PC-3 (cell line): ENCODE results near the gene PRKN. TPM values are rescaled to one million over a fixed set of nuclear protein-coding genes. Genes with fewer than 3 reads are reported as not detected.

Source experiments
- ATAC-seq: fragments of 200-7000 bp; cut with Tn5 transposase; 2 replicates; pipeline ENCODE4 v1.9.1; 2020; ENCODE audit warnings: mild to moderate bottlenecking, moderate library complexity
- BruUV-seq: library from RNA; stranded (reverse); fragments of 400-500 nt; replicated peaks from 2 replicates; lab custom pipeline; 2021; lab: Mats Ljungman, UMichigan
- CTCF ChIA-PET: fragments of 300-600 bp; sonication (Branson Sonifier 250); formaldehyde crosslinking; loops from one replicate; lab custom pipeline; 2022; ENCODE audit warnings: antibody characterized with exemption; lab: Charles Lee
- POLR2A ChIA-PET: fragments of 300-600 bp; sonication (Branson Sonifier 250); formaldehyde crosslinking; loops from one replicate; lab custom pipeline; 2022; ENCODE audit warnings: antibody characterized with exemption; ENCODE audit not compliant: unreplicated experiment; lab: Charles Lee
- DNase-seq: peaks from one replicate; pipeline ENCODE4 v3.0.0-alpha.2; 2015
- H2AFZ ChIP-seq: fragments of 300-600 bp; sonication (generic); 2 replicates; pipeline ENCODE4 v1.6.0; 2016; ENCODE audit warnings: antibody characterized with exemption, low read length
- H3F3A ChIP-seq: fragments of 300-600 bp; sonication (generic); one replicate; pipeline ENCODE4 v1.6.0; 2017; ENCODE audit warnings: antibody characterized with exemption, low read length, control low read depth, mild to moderate bottlenecking; ENCODE audit not compliant: unreplicated experiment
- H3K27ac ChIP-seq: fragments of 300-600 bp; sonication (generic); 2 replicates; pipeline ENCODE4 v1.5.1; 2016; ENCODE audit warnings: mild to moderate bottlenecking, low read length
- H3K27me3 ChIP-seq: fragments of 300-600 bp; sonication (generic); 2 replicates; pipeline ENCODE4 v1.6.1; 2016; ENCODE audit warnings: low read length, mixed read lengths
- H3K36me3 ChIP-seq: fragments of 300-600 bp; sonication (generic); 2 replicates; pipeline ENCODE4 v1.6.1; 2016; ENCODE audit warnings: low read depth, mixed run types, low read length, mixed read lengths
- H3K4me1 ChIP-seq: fragments of 300-600 bp; sonication (generic); 2 replicates; pipeline ENCODE4 v1.5.1; 2016; ENCODE audit warnings: low read length; ENCODE audit not compliant: insufficient read depth
- H3K4me2 ChIP-seq: fragments of 300-600 bp; sonication (generic); 2 replicates; pipeline ENCODE4 v1.6.0; 2016; ENCODE audit warnings: low read length
- H3K4me3 ChIP-seq: fragments of 300-600 bp; sonication (generic); 2 replicates; pipeline ENCODE4 v1.5.1; 2016; ENCODE audit warnings: mild to moderate bottlenecking, low read length, mixed read lengths
- H3K79me2 ChIP-seq: fragments of 300-600 bp; sonication (generic); 2 replicates; pipeline ENCODE4 v1.6.1; 2017; ENCODE audit warnings: low read length, mixed read lengths
- H3K9ac ChIP-seq: fragments of 300-600 bp; sonication (generic); 2 replicates; pipeline ENCODE4 v1.6.0; 2016; ENCODE audit warnings: mild to moderate bottlenecking, low read length
- H3K9me2 ChIP-seq: fragments of 300-600 bp; sonication (generic); replicated peaks from 2 replicates; pipeline ENCODE4 v1.6.1; 2016; ENCODE audit warnings: mixed run types, low read length, mixed read lengths
- H3K9me3 ChIP-seq: fragments of 300-600 bp; sonication (generic); 2 replicates; pipeline ENCODE4 v1.6.1; 2016; ENCODE audit warnings: low read length, mixed read lengths
- H4K20me1 ChIP-seq: fragments of 300-600 bp; sonication (generic); 2 replicates; pipeline ENCODE4 v1.6.1; 2016; ENCODE audit warnings: low read length, mixed read lengths
- EZH2 ChIP-seq: fragments of 300-600 bp; sonication (generic); IDR thresholded peaks from one replicate; pipeline ENCODE4 v1.6.1; 2017; ENCODE audit warnings: antibody characterized with exemption, mild to moderate bottlenecking, low read length; ENCODE audit not compliant: unreplicated experiment
- EZH2phosphoT487 ChIP-seq: fragments of 300-600 bp; sonication (generic); IDR thresholded peaks from 2 replicates; pipeline ENCODE4 v1.6.1; 2018; ENCODE audit warnings: mild to moderate bottlenecking, antibody characterized with exemption, low read length, borderline replicate concordance
- intact Hi-C: fragments of 100-400 bp; cut with micrococcal nuclease; formaldehyde crosslinking; loops from 2 replicates; pipeline ENCODE4 v1.9.0; 2023
- total RNA-seq: library from RNA; depleted of rRNA; stranded (reverse); fragments of >200 nt; gene quantifications from 2 replicates; pipeline ENCODE4 v1.2.3, GENCODE V29; 2014
- TF ChIP-seq, protein P1 (sequence below): fragments of 300-600 bp; sonication (generic); conservative IDR thresholded peaks from 2 replicates; pipeline ENCODE4 v1.5.1; 2017; ENCODE audit warnings: antibody characterized with exemption, low read depth, mild to moderate bottlenecking, low read length

The PRKN gene
- total RNA-seq, 1 experiment from 2014 or later, result not detected

GRCh38 chr6:161926324-161926723, 801.2 kb downstream of the PRKN start:
- Histone ChIP-seq H3K4me3 (no peak overlapping the region), H3K9ac (no peak overlapping the region), H4K20me1 (no peaks in the 10 kb centered on the region), H3K9me3 (no peaks in the 10 kb centered on the region), H3F3A (no peaks in the 10 kb centered on the region), H3K4me1 (peaks cover 34% of the 10 kb centered on the region), H3K4me2 (no peak overlapping the region), H3K79me2 (no peaks in the 10 kb centered on the region), H3K36me3 (no peaks in the 10 kb centered on the region), H3K27me3 (no peaks in the 10 kb centered on the region), H3K27ac (no peak overlapping the region), H2AFZ (no peak overlapping the region), H3K9me2 (no peaks in the 10 kb centered on the region)
- no peak for TF ChIP-seq EZH2
- no peak for TF ChIP-seq EZH2phosphoT487
- TF ChIP-seq, protein P1, sequence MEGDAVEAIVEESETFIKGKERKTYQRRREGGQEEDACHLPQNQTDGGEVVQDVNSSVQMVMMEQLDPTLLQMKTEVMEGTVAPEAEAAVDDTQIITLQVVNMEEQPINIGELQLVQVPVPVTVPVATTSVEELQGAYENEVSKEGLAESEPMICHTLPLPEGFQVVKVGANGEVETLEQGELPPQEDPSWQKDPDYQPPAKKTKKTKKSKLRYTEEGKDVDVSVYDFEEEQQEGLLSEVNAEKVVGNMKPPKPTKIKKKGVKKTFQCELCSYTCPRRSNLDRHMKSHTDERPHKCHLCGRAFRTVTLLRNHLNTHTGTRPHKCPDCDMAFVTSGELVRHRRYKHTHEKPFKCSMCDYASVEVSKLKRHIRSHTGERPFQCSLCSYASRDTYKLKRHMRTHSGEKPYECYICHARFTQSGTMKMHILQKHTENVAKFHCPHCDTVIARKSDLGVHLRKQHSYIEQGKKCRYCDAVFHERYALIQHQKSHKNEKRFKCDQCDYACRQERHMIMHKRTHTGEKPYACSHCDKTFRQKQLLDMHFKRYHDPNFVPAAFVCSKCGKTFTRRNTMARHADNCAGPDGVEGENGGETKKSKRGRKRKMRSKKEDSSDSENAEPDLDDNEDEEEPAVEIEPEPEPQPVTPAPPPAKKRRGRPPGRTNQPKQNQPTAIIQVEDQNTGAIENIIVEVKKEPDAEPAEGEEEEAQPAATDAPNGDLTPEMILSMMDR, result no peak
- DNase-seq (no peak), ATAC-seq (no peak)
- ChIA-PET POLR2A (no interaction called here), CTCF (no interaction called here)
- no TSS peak for BruUV-seq
- intact Hi-C loops, result no loop called here

- H3K4me2 ChIP-seq, result peak overlapping the region; percentile 45
- no peaks in the 10 kb centered on the region for H3F3A ChIP-seq
- ChIA-PET CTCF (no interaction called here), POLR2A (no interaction called here)
- H3K4me3 ChIP-seq, result no peak overlapping the region
- H3K27me3 ChIP-seq, result no peaks in the 10 kb centered on the region
- ATAC-seq (no peak), DNase-seq (no peak)
- no peaks in the 10 kb centered on the region for H3K36me3 ChIP-seq
- peak overlapping the region; percentile 32 for H3K27ac ChIP-seq
- intact Hi-C loops, result no loop called here
- TF ChIP-seq, protein P1, result no peak
- TF ChIP-seq EZH2phosphoT487 (no peak), EZH2 (no peak)
- peaks cover 34% of the 10 kb centered on the region for H3K4me1 ChIP-seq
- no peaks in the 10 kb centered on the region for H4K20me1 ChIP-seq
- H3K79me2 ChIP-seq, result no peaks in the 10 kb centered on the region
- H2AFZ ChIP-seq, result peak overlapping the region; percentile 52; the same call in 1 of the 2 replicates
- no peaks in the 10 kb centered on the region for H3K9me2 ChIP-seq
- no peaks in the 10 kb centered on the region for H3K9me3 ChIP-seq
- no TSS peak for BruUV-seq
- H3K9ac ChIP-seq, result 0 out of 2 replicates have a peak overlapping the region, but pooled peaks have one; percentile 7
Measured at GRCh38 chr6:161924516-161925116, 803.0 kb downstream of the PRKN start.

- Histone ChIP-seq H3K4me3 (no peak overlapping the region), H4K20me1 (no peaks in the 10 kb centered on the region), H2AFZ (no peak overlapping the region), H3F3A (no peaks in the 10 kb centered on the region), H3K36me3 (no peaks in the 10 kb centered on the region), H3K27me3 (no peaks in the 10 kb centered on the region), H3K4me1 (peaks cover 46% of the 10 kb centered on the region), H3K9ac (peak overlapping the region; percentile 41; the same call in 1 of the 2 replicates), H3K4me2 (peak overlapping the region; percentile 60), H3K9me3 (no peaks in the 10 kb centered on the region), H3K27ac (peak overlapping the region; percentile 82), H3K9me2 (no peaks in the 10 kb centered on the region), H3K79me2 (no peaks in the 10 kb centered on the region)
- POLR2A ChIA-PET, result no interaction called here
- peak; percentile 76 for DNase-seq
- CTCF ChIA-PET, result no interaction called here
- ATAC-seq, result peak; percentile 73
- no peak for TF ChIP-seq EZH2phosphoT487
- TF ChIP-seq, protein P1, result peak; percentile 27; the same call in 1 of the 2 replicates
- BruUV-seq, result no TSS peak
- intact Hi-C loops, result no loop called here
Measured at GRCh38 chr6:161922631-161923119, 804.9 kb downstream of the PRKN start.
